ENCODE measurements around the gene CGREF1.

GRCh38 chr2:27130396-27130795, 11.5 kb upstream of the CGREF1 start:
- no peak for TF ChIP-seq GABPA (IDR thresholded peaks at IDR 0.05; ENCODE audit: low read depth)
- TF ChIP-seq, protein P1, sequence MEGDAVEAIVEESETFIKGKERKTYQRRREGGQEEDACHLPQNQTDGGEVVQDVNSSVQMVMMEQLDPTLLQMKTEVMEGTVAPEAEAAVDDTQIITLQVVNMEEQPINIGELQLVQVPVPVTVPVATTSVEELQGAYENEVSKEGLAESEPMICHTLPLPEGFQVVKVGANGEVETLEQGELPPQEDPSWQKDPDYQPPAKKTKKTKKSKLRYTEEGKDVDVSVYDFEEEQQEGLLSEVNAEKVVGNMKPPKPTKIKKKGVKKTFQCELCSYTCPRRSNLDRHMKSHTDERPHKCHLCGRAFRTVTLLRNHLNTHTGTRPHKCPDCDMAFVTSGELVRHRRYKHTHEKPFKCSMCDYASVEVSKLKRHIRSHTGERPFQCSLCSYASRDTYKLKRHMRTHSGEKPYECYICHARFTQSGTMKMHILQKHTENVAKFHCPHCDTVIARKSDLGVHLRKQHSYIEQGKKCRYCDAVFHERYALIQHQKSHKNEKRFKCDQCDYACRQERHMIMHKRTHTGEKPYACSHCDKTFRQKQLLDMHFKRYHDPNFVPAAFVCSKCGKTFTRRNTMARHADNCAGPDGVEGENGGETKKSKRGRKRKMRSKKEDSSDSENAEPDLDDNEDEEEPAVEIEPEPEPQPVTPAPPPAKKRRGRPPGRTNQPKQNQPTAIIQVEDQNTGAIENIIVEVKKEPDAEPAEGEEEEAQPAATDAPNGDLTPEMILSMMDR (IDR thresholded peaks at IDR 0.05): no peak
- TF ChIP-seq, protein P2, sequence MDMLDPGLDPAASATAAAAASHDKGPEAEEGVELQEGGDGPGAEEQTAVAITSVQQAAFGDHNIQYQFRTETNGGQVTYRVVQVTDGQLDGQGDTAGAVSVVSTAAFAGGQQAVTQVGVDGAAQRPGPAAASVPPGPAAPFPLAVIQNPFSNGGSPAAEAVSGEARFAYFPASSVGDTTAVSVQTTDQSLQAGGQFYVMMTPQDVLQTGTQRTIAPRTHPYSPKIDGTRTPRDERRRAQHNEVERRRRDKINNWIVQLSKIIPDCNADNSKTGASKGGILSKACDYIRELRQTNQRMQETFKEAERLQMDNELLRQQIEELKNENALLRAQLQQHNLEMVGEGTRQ (IDR thresholded peaks at IDR 0.05; ENCODE audit: borderline replicate concordance, low read depth, low read length): no peak
- no peak for TF ChIP-seq FOXJ3 (CRISPR knock-in tag; IDR thresholded peaks at IDR 0.05)

Measured in SK-N-SH (cell line).